GM19452 (cell line): Measurements from ENCODE around the gene UHRF1.
"Not testable (repeated sequence)": the region's sequence is repeated elsewhere in the genome, so short reads cannot be mapped to it uniquely, and the experiment has no call there.

Experiments
- ATAC-seq: cut with Tn5 transposase; IDR thresholded peaks from one replicate; pipeline ENCODE4 v1.9.1; 2021; ENCODE audit not compliant: unreplicated experiment

Gene UHRF1

DNA sequence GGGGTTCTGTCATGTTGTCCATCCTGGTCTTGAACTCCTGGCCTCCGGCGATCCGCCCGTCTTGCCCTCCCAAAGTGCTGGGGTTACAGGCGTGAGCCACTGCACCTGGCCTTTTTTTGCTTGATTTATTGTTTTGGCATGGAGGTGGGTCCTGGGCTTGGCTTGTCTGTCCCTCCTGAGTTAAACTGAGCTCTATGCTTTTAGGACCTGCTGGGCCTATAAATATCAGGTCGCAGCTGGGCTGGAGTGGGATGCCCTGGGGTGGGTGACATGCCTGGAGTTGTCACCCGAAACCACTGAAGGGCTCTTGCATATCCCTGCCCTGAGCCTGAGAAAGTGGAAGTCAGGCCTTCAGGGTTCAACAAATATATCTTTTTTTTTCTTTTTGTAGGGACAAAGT is 12.2 kb upstream of the UHRF1 start:
- ATAC-seq = no peak

DNA sequence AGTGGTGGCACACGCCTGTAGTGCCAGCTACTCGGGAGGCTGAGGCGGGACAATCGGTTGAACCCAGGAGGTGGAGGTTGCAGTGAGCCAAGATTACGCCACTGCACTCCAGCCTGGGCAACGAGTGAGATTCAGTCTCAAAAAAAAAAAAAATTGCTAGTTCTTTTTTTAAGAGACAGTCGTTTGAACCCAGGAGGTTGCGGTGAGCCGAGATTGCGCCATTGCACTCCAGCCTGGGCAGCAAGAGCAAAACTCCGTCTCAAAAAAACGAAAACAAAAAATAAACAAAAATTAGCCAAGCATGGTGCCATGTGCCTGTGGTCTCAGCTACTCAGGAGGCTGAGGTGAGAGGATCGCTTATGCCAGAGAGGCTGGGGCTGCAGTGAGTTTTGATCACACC is 8.4 kb upstream of the UHRF1 start:
- ATAC-seq = not testable (repeated sequence)

DNA sequence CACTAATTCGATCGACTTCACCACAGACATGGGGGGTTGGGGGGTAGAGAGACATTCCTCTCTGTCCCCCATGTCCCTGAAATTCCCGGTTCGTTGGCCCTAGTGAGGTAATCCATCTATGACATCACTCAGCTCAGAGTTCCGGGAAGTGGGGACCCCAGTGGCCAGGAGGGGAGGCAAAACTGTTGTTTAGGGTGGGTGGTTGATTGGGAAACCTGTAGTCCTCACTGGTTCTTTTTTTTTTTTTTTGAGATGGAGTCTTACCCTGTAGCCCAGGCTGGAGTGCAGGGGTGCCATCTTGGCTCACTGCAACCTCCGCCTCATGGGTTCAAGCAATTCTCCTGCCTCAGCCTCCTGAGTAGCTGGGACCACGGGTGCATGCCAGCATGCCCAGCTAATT is 6.5 kb upstream of the UHRF1 start, which contains the start of gene ARRDC5:
Gene ARRDC5 (minus strand): TSS at position 101 of the 400 bp plus-strand sequence. CDS start 71 bp downstream, at position 30.
- ATAC-seq = no peak

DNA sequence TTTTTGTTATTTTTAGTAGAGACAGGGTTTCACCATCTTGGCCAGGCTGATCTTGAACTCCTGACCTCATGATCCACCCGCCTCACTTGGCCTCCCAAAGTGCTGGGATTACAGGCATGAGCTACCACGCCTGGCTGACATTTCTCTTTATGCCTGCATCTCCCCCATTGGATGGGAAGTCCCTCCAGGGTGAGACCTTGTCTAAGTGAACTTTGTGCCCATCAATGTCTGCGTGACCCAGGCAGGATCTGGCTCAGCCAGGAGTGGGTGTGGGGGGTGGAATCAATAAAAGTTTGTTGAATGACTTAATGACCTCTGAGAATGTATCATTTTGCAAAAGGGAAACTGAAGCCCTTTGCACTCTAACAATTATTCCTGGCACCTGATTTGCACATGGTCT is 4.8 kb upstream of the UHRF1 start:
- ATAC-seq = no peak

DNA sequence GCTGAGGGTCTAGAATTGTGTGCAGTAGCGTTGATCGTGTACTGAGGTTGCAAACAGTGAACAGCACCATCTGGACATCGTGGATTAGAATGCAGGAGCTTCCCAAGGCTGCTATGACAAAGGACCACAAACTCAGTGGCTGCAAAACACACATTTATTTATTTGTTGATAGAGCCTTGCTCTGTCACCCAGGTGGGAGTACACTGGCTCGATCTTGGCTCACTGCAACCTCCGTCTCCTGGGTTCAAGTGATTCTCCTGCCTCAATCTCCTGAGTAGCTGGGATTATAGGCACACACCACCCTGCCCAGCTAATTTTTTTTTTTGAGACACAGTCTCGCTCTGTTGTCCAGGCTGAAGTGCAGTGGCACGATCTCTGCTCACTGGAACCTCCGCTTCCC is 2.3 kb upstream of the UHRF1 start:
- no peak for ATAC-seq

DNA sequence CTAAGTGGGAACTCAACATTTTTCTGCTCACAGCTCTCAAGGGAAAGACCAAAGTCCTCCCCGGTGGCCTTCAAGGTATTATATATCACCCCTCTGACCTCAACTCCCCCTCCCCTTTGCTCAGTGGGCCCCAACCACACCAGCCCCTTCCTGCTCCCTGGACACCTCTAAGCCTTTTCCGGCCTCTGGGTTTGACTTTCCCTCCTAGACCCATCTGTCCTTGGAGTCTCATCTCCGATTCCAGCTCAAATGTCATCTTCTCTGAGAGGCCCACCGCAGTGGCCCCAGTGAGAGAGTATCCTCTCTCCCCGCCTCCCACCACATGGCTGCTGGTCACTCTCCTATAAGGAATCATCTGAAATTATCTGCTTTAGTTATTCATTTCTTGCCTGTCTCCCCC is 941 bp upstream of the UHRF1 start:
- no peak for ATAC-seq

DNA sequence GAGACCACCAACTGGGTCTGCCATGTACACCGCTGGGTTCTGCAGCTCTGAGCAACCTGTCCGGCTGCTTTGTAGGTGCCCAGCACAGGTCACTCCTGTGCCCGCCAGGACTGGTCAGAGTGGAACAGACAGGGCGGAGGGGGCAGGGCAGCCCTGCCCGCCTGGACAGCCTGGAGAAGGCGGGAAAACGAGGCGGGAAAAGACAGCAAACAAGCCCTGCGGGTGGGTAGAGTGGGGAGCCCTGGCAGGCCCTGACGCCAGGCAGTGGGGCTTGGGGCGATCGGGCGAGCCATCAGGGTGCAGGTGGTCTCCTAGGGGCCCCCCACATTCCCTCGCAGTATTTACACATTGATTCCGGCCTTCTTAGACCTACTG is 533 bp upstream of the UHRF1 start:
- ATAC-seq = no peak

DNA sequence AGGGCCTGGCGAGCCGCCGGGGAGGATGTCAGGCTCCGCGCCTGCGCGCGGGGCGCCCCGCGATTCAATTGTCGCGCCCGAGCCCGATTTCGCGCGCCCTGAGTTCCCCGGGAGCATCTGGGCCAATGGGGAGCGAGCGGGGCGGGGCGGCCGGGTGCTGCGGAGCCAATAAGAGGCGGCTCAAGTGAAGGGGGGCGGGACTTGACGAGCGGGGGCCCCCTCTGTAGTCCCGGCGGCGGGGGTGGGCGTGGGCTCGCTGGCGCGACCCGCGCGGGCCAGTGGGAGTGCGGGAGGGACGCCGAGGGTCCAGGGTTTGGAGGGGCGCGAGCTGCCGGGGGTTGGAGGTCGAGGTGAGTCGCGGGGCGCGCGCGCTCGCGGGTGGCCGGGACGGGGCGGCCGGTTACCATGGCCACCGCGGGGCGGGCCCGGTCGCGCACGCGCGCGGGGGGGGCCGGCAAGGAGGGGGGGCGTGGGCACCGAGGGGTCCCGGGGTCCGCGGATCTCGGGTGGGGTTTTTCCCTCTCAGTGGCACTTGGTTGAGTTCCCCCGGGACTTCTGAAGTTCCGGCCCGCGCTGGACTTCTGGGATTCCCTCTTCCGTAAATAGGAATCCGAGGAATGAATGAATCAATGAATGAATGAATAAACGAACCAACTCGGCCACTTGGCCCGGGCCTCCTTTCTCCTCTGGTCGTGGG is 744 bp downstream of the UHRF1 start:
- ATAC-seq = peak; percentile 63

DNA sequence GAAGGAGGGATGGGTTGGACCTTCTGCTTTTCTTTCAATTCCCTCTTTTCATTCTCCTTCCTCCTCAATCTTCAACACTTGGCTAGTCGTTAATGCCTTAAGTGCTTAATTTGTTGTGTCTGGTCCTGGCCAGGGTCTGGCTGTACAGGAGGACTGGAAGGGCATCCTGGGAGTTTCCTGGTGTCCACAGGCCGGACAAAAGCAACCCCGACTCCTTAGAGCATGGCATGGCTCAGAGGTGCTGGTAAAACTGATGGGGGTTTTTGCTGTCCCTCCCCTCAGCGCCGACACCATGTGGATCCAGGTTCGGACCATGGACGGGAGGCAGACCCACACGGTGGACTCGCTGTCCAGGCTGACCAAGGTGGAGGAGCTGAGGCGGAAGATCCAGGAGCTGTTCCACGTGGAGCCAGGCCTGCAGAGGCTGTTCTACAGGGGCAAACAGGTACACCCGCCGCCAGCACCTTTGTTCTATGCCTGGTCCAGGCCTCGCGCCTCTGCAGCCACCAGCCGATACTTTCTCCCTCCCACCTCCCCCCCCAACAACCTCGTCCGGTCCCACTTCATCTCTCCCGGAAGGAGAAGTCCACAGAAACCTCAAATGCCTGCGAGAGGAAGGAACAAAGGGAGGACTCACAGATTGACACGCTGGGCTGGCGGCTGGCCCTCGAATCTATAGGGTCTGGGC is 1.4 kb downstream of the UHRF1 start:
- ATAC-seq = no peak

DNA sequence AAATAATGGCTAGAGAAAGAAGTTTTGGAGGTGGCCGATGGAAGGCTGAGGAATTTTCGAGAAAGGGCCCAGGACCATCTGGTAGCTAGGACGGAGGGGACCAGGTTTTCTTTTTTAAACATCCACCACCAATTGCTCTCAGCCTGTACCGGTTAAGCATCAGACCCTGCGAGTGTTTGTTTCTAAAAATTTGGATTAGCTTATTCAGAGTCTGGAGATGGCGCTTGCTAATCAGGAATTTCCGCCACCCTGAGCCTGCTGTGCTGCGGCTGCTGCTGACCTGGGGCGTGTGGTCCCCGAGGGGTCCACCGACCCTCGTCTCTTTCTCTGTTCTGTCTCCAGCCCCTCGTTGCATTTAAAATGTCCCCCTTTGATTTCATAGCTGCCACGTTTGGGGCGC is 2.0 kb downstream of the UHRF1 start:
- no peak for ATAC-seq

DNA sequence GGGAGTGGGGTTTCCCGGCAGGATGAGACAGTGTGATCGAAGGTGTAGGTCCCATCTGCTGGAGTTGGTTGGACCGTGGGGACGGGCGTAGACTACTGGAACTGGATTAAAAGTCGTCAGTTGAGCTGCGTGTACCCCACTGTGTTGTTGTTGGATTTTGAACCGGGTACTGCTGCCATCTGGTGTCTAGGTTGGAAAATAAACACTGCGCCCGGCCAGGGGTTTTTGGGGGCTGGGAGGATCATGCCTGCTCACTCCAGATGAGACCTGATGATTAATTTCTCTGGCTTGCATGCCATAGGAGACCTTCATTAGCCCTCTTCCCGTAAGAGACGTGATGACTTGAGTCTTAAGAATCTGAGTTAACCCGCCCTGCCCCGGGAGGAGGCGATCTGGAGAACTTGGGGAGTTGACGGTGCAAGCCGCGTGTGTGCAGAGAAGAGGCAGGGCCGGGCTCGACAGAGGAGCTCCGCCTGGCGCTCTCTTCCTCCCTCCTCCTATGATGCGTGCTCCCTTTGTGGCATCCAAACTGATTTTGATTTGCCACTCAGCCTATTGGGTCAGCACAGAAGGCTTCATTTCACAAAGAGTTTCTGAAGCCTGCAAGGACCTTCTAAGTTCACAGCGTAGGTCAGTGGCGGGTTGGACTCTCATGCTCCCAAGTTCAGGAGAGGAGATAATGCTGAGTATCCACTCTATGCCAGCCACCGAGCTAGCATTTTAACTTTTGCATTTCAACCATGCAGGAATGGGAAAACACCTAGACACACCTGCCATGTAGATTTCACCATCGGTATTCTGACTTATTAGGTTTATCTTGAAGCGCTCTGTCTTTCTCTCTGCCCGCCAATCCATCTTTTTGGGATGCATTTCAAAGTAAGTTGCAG is 2.7 kb downstream of the UHRF1 start:
- ATAC-seq = no peak

DNA sequence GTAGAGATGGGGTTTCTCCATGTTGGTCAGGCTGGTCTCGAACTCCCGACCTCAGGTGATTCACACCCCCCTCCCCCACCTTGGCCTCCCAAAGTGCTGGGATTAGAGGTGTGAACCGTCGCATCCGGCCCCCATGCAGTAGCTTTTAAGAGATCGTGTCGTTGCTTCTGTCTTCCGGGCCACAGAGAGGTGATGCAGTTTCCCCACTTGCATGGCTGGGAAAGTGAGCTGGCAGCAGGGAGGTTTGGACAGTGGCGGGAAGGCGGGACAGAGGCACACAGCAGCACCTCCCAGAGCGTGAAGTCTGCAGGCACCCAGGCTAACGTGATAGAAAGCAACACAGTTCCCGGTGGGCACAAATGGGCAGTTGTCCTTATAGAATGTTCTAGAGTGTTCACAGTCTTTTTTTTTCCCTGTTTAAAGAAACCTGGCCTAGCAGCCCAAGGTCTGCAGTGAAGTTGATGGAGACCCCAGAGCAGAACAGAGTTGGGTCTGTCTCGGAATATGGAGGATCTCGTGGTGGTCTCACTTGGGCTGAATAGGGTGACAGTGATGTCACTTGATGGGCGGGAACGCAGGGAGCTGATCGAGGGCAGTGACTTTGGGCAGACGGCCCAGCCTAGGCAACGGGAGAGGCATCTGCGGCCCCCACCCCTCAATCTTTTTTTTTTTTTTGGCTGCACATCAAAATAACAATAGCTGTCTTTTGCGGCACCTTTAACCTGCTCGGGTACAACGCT is 4.9 kb downstream of the UHRF1 start:
- ATAC-seq = no peak

DNA sequence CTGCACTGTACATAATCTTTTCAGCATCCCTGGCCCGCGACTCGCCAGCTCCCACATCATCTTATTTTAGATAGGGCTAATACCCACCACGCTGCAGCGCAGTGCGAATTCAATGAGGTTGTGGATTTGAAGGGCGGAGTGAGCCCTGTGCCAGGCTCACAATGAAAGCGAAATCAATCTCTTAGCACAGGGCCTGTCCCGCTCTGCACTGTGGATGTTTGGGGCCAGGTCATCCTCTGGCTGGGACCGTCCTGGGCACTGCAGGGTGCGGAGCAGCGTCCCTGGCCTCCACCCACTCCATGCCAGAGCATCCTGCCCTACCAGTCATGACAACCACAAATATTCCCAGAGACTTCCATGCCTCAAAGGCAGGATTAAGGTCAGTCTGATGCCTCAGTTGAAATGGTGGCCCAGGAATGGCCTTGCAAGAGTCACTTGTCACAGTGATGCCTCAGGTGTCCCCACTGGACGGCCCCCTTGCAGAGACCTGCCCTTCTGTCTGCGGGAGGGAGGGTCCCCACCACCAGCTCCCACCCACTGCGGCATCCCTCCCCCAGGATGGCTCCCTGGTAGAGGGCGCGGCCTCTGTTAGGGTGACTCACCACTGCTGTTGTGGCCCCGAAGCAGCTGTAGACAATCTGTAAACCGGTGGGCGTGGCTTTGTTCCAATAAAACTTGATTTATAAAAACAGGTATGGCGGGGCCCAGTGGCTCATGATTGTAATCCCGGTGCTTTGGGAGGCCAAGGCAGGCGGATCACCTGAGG is 5.6 kb downstream of the UHRF1 start:
- ATAC-seq = no peak

DNA sequence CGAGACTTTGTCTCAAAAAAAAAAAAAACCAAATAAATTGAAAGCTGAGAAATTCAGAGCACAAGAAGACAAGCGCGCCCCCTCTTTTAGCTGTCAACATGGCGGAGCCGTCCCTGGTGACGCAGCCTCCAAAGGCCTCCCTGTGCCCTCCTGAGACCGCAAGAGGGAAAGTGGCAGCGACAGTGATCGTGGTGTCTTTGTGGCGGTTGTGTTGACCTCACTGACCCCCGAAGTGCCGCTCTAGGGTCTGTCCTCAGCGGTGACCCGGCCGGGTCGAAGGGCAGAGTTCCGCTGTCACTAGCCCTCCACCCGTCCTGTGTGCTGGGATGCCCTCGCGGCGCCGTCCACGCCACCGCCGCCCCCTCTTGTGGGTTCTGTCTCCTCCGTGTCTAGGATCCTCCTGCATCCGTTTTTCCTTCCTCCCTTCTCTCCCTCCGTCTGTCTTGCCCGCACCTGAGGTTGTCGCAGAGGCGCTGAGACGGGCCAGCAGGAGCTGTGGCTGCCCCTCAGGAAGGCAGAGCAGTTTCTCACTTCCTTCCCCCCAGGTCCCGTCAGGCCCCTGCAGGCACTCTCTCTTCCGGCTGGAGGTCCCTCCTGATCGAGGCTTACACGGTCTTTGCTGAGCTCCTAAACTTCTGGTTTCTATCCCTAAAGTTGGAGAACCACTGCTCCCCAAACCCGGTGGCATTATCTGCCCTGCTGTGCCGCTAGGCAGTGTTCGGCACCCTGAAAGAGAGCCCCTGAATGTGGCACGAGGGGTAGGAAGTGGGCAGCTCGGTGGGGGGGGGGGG is 7.2 kb downstream of the UHRF1 start:
- ATAC-seq = no peak

DNA sequence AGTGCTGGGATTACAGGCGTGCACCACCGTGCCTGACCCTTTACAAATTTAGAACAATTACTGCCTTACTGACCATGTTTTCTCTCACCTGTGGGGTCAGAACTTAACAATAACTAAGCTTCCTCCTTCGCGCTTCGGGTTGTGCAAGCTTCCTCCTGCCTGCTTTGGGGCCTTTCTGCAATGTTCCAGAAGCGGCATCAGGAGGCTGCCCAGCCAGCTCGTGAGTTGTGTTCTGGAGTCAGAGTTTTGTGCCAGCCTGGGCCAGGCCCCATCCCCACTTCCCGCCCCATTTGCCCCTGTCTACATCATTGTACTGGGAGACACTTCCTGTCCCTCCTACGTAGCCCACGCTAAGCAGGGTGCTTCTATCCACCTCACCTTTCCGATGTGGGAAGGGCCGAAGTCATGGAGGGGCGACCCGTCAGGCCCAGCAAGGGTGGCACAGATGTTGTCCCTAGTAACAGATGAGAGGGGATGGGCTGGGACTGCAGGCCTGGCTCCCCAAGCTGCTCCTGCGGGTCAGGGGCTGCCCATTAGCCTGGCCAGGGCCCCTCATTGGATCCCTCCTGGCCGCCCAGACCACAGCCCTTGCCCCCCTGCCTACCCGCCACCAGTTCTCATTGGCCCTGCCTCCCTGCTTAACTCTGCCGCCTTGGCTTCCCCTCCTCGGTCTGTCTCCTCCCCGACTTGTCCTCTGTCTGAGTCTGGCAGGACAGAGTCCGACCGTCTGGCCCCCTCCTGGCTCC is 13.4 kb downstream of the UHRF1 start:
- no peak for ATAC-seq

DNA sequence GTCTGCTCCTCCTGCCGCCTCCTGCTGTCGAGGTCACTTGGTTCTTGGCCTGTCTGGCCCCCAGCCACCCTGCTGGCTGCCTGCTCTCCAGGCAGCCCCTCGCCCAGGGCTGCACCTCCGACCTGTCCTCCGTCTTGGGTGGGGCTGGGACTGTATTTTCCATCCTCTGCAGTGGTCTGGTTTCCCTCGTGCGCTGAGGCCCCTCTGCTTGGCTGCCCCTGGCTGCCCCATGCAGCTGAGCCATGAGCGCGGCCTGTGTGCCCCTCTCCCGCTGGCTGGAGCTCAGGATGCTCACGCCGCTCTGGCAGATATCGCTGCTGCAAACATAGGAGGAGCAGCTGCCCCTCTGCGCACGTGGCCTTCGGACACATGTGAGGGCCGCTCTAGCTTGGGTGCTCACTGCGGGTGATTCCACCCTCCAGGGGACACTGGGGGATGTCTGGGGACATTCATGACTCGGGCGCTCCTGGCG is 14.0 kb downstream of the UHRF1 start:
- no peak for ATAC-seq

DNA sequence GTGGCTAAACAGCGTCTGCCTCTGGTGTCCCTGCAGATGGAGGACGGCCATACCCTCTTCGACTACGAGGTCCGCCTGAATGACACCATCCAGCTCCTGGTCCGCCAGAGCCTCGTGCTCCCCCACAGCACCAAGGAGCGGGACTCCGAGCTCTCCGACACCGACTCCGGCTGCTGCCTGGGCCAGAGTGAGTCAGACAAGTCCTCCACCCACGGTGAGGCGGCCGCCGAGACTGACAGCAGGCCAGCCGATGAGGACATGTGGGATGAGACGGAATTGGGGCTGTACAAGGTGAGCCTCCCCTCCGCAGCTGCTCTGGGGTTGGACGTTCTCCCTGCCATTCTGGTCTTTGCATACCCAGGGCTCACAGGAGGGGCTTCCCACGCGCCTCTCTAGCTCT is 19.9 kb downstream of the UHRF1 start:
- ATAC-seq = no peak

DNA sequence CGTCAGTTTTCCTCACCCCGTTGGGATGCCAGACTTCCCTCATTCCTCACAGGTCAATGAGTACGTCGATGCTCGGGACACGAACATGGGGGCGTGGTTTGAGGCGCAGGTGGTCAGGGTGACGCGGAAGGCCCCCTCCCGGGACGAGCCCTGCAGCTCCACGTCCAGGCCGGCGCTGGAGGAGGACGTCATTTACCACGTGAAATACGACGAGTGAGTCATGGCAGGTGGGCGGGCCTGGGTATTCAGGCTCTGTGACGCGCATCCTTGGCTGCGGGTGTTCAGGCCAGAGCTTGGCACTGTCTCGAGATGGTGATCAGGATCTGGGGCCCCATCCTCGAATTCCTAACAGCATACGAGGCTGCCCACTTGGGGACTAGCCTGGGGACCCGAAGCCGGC is 21.4 kb downstream of the UHRF1 start:
- ATAC-seq = no peak

DNA sequence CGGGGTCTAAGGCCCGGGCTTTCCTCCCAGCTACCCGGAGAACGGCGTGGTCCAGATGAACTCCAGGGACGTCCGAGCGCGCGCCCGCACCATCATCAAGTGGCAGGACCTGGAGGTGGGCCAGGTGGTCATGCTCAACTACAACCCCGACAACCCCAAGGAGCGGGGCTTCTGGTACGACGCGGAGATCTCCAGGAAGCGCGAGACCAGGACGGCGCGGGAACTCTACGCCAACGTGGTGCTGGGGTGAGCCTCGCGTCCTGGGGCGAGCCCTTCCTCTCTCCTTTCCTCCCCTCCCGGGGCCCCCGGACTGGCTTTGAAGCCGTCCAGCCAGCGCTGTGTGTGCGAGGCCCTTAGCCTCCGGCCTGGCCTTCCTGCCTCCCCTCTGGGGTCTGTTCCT is 23.4 kb downstream of the UHRF1 start:
- ATAC-seq = no peak
